GM18508 (cell line): ENCODE data around the gene KDM6B.

ENCODE experiments used
- ATAC-seq: cut with Tn5 transposase; IDR thresholded peaks from one replicate; pipeline ENCODE4 v1.9.1; 2021; ENCODE audit warnings: moderate number of reproducible peaks; ENCODE audit not compliant: insufficient read depth, unreplicated experiment

Gene KDM6B

DNA sequence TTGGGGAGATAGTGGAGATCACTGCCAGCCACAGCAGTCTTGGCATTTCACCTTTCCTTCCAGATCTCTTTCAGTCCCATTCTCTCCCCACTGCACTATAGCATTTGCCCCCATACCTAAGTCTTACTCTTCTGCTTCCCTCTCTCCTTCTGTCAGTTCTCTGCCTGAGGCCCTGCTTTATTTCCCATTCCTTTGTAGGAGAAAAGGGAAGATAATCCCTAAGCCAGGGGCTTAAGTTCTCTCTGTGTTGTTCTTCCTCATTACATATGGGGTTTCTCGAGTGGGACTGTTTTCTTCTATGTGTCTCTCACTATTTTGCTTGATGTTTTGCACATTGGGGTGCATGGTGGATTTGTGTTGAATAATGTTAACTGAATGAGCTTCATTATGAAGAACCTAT, 6.4 kb downstream of the KDM6B start:
- no peak for ATAC-seq

DNA sequence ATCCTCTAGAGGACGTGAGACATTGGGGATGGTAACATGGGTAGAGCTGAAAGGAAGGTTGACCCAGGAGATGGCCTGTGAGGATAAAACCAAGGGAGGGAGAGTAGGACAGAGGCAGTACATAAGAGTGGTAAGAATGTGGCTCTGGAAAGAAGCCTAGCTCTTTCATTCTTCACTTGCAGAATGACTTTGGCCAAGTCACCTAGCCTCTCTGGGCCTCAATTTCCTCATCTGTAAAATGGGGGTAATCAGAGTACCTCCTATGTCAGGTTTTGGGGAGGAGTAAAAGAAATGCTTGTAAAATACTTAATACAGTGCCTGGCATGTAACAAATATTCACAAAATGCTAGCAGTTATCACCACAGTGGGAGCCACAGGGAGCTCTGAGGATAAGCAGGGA, 6.9 kb downstream of the KDM6B start:
- ATAC-seq, result no peak

DNA sequence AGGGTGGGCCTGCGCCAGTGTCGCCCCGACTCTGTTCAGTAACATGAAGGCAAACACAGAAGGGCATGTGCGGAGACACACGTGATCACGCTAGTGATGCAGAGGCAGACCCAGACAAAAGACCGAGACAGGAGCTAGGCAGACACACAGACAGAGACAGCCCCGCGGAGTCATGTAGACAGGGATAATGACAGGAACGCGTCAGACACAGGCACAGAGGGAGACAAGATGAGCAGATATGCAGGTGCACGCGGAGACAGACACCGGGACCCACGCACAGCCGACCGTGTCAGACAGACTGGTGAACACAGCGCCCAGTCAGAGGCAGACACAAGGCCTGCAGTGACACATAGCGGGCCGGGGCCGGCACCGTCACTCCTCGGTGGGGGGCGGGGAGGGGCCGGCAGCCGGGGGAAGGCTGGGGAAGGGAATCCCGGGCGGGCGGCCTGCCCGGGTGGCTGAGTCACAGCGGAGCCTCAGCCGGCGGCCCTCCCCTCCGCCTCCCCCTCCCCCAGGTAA, 7.4 kb downstream of the KDM6B start:
- no peak for ATAC-seq

DNA sequence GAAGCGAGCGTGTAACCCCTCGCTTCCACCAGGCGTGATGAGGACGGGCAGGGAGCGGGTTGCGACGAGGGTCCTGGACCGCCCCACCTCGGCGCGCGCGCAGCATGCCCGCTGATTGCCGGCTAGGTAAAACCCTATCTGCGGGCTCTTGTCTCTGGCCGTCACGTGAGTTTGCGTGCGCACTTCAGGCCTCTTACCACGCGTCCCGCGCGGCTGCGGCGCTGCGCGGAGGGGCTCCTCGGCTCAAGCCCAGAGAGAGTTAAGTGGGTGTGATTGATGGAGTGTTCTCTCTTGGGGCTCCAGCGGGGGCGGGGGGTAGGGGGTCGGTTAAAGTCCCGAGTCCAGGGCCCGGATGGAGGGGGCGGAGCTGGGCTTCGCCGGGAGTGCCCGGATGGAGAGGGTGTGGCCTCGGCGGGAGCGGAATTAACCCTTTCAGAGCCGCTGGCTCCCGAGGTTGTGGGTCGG, 7.9 kb downstream of the KDM6B start:
- ATAC-seq, result no peak

DNA sequence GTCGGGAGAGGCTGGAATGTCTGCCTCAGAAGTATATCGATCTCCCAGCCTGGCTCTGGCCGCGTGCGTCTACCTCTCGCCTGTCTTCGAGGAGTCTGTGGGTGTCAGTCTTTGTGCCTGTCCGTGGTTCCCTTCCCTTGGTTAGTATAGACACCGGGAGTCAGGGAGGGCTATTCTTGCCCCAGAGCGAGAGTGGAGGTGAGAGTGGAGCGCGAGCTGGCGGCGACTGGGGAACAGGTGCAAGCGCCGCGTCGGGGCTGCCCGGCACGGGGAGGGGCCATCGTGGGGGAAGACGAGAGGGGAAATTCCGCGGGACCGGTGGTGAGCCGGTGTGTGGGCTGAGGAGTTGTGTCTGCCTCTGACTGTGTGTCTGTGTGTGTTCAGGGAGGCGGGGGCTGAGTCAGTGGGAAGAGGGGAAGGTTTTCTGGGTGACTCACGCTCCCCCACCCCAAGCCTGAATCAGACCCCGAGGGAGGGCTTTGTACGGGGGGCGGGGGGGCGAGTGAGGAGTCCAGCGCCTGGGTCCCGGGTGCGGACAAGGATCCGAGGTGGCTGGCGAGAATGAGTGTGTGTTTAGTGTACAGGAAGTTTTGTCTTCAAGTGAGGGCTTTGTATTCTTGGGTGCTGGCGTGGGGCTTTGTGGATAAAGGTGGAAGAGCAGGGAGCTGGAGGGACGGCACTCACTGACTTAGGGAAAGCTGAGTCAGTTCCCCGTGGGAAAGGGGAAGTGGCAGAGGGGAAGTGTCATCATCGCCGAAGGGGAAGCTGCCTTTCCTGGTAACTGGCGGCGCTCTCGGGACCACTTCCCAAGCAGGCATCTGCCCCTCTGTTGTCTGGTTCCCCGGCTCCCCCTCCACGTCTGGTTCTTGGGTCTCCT, 8.6 kb downstream of the KDM6B start:
- no peak for ATAC-seq

DNA sequence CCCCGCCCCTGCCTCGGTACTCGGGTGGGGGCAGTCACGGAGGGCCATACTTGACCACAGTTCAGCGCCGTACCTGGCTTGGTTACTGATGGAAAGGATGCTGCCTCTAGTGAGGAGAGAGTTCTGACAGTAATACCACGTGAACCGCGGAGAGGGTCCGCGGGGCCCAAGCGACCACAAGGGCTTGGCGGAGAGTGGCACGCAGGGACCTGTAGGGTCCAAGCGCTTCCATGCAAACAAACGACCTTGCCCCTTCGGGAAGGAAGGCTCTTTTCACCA, 9.2 kb downstream of the KDM6B start:
- no peak for ATAC-seq

DNA sequence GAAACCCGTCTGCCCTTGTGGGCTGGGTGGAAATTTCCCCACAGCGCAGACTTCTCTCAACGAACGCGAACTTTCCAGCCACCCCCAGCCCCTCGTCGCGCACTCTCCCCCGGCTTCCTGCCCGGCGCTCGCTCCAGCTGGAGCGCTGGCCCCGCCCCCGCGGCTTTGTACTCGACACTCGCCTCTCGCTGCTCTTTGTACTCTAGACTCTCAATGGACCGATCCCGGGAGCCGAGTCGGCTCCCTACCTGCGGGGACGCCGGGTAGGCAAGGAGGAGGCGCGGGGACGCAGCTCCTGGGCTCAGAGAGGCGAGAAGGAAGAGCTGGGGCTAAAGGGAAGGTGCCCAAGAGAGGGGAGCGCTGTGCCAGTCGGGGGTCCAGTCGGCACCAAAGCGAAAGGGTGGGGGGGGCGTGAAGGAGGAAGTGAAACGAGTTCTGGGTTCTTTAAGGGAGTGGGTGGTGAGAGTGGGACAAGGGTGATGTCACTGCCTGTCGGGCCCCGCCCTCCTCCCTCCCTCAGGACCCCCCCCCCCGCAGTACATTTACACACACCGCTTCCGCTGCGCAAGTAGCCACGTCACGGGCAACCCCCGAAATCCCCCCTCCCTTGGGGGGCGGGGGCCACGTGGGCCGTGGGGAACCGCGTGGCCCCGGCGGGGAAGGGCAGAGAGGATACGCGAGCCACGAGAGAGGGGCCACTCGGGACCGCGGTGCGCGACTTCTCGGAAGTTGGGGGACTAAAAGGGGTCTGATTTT, 9.7 kb downstream of the KDM6B start:
- no peak for ATAC-seq

DNA sequence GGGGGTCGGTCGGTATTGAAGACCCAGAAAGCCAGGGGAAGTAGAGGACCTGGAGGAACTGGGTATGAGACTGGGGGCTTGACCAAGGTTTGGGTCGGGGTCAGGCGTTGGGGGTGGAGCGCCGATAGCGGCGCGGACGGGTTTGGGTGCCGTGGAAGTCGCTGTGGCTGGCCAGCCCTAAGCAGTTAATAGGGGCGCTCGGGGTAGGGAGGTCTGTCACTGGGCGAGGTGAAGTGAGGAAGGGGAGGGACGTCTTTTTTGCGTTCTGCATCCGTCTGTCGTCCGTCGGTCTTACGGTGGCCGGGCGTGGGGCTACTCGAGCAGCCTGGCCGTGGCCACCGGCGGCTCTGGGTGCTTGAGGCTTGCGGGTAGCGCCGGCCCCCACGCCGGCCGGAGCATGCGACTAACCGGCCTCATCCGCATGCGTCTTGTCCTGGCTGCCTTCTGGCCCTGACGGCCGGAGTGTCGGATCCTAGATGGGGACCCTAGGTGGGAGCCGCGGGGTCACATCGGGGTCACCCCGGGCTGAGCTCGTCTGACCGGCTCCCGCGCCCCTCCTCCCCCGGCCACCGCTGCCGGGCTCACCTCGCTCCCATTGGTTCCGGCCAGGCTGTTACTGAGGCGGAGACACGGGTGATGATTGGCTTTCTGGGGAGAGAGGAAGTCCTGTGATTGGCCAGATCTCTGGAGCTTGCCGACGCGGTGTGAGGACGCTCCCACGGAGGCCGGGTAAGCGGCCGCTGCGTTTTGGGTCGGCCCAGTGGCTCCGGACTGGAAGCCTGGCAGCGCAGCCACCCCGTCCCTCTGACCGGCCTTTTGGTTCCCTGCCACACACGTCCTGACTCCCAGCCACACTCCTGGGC, 10.5 kb downstream of the KDM6B start:
- no peak for ATAC-seq

DNA sequence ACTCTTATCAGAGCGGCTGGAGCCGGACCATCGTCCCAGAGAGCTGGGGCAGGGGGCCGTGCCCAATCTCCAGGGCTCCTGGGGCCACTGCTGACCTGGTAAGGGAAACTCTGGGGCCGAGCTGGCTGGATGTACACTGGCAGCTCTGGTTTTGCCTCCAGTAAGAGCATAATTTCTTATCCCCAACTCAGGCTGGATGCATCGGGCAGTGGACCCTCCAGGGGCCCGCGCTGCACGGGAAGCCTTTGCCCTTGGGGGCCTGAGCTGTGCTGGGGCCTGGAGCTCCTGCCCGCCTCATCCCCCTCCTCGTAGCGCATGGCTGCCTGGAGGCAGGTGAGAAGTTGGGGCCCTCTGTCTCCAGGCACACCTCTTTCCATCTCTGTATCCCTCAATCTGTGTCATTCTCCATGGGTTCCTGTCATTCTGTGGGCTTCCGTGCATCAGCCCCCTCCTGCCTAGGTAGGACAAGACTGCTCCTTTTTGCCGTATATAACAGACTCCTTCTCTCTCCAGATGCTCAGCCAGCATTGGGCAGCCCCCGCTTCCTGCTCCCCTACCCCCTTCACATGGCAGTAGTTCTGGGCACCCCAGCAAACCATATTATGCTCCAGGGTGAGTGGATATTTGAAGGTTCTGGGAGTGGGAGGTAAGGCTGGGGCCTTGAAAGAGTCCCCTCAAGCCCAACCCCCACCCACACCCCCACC, 11.5 kb downstream of the KDM6B start:
- no peak for ATAC-seq

DNA sequence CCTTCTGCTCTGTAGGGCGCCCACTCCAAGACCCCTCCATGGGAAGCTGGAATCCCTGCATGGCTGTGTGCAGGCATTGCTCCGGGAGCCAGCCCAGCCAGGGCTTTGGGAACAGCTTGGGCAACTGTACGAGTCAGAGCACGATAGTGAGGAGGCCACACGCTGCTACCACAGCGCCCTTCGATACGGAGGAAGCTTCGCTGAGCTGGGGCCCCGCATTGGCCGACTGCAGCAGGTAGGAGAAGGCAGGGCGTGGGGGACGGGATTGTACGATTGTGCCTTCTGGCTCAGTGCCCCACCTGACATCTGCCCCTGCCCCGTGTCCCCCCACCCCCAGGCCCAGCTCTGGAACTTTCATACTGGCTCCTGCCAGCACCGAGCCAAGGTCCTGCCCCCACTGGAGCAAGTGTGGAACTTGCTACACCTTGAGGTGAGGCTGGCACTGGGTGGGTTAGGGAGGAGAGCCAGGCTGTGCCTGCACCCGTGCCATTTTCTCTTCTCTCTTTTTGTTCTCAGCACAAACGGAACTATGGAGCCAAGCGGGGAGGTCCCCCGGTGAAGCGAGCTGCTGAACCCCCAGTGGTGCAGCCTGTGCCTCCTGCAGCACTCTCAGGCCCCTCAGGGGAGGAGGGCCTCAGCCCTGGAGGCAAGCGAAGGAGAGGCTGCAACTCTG, 12.2 kb downstream of the KDM6B start:
- no peak for ATAC-seq

DNA sequence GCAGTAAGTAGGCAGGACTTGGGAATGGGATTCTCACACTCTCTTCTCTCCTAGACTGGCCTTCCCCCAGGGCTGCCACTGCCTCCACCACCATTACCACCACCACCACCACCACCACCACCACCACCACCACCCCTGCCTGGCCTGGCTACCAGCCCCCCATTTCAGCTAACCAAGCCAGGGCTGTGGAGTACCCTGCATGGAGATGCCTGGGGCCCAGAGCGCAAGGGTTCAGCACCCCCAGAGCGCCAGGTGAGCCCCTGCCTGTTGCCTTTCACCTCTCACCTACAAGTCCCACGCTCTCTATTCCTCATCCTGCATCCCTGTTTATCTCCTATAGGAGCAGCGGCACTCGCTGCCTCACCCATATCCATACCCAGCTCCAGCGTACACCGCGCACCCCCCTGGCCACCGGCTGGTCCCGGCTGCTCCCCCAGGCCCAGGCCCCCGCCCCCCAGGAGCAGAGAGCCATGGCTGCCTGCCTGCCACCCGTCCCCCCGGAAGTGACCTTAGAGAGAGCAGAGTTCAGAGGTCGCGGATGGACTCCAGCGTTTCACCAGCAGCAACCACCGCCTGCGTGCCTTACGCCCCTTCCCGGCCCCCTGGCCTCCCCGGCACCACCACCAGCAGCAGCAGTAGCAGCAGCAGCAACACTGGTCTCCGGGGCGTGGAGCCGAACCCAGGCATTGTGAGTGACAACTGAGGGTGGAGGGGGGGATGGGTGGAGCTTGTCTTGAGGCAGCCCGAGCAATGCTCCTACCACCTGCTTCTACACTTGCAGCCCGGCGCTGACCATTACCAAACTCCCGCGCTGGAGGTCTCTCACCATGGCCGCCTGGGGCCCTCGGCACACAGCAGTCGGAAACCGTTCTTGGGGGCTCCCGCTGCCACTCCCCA, 13.0 kb downstream of the KDM6B start:
- no peak for ATAC-seq

DNA sequence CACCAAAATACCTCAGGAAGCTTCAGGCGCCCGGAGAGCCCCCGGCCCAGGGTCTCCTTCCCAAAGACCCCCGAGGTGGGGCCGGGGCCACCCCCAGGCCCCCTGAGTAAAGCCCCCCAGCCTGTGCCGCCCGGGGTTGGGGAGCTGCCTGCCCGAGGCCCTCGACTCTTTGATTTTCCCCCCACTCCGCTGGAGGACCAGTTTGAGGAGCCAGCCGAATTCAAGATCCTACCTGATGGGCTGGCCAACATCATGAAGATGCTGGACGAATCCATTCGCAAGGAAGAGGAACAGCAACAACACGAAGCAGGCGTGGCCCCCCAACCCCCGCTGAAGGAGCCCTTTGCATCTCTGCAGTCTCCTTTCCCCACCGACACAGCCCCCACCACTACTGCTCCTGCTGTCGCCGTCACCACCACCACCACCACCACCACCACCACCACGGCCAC, 14.1 kb downstream of the KDM6B start:
- ATAC-seq, result no peak

DNA sequence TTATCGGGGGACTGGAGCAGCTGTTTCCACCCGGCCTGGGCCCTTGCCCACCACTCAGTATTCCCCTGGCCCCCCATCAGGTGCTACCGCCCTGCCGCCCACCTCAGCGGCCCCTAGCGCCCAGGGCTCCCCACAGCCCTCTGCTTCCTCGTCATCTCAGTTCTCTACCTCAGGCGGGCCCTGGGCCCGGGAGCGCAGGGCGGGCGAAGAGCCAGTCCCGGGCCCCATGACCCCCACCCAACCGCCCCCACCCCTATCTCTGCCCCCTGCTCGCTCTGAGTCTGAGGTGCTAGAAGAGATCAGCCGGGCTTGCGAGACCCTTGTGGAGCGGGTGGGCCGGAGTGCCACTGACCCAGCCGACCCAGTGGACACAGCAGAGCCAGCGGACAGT, 14.7 kb downstream of the KDM6B start:
- no peak for ATAC-seq

DNA sequence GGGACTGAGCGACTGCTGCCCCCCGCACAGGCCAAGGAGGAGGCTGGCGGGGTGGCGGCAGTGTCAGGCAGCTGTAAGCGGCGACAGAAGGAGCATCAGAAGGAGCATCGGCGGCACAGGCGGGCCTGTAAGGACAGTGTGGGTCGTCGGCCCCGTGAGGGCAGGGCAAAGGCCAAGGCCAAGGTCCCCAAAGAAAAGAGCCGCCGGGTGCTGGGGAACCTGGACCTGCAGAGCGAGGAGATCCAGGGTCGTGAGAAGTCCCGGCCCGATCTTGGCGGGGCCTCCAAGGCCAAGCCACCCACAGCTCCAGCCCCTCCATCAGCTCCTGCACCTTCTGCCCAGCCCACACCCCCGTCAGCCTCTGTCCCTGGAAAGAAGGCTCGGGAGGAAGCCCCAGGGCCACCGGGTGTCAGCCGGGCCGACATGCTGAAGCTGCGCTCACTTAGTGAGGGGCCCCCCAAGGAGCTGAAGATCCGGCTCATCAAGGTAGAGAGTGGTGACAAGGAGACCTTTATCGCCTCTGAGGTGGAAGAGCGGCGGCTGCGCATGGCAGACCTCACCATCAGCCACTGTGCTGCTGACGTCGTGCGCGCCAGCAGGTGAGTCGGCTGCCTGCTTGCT, 15.2 kb downstream of the KDM6B start:
- no peak for ATAC-seq

DNA sequence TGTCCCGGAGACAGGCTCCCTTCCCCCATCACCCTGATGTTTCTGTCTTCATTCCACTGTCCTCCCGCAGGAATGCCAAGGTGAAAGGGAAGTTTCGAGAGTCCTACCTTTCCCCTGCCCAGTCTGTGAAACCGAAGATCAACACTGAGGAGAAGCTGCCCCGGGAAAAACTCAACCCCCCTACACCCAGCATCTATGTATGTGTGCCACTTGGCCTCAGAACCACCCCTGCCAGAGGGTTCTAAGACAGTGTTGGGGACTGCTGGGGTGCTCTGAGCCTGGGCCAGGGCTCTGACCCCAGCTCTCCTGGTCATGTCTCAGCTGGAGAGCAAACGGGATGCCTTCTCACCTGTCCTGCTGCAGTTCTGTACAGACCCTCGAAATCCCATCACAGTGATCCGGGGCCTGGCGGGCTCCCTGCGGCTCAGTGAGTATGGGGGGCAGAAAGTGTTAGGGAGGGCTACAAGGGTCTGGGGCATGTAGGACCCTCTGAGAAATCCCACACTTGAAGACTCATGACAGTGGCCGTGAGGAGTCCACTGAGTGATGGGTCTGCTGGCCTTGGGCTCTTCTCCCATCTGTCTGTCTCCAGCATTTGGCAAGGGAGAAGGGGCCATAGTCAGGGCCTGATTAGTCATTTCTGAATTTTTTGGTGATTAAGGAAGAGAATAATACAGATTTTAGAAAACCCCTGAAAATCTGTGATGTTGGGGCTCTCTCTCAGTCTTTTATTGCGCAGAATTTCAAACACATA, 15.9 kb downstream of the KDM6B start:
- ATAC-seq, result no peak

DNA sequence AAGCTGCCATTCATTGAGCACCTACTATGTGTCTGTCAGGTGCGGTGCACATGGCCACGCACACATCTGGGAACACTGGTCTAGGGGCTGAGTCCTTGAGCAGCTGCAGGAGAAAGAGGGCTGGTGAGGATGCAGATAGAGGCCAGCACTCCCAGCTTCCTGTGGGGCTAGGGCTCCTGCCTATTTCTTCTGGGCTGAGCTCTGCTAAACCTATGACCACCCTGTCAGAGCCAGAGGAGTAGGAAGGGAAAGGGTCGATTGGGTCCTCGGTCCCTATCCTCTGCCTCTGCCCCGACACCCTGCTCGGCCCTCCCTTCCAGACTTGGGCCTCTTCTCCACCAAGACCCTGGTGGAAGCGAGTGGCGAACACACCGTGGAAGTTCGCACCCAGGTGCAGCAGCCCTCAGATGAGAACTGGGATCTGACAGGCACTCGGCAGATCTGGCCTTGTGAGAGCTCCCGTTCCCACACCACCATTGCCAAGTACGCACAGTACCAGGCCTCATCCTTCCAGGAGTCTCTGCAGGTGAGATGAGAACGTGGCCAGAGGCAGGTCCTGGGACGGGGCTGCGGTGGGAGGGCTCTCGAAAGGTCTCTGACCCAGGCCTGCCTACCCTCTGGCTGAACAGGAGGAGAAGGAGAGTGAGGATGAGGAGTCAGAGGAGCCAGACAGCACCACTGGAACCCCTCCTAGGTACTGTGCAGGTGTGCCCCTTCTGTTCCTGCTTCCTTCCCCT, 16.9 kb downstream of the KDM6B start:
- ATAC-seq, result no peak
